GM12878 (cell line): ENCODE data around the gene ARHGAP27. TPM values are rescaled to one million over a fixed set of nuclear protein-coding genes. Genes with fewer than 3 reads are reported as not detected.

Source experiments
- ATAC-seq: fragments of 200-7000 bp; cut with Tn5 transposase; 3 replicates; pipeline ENCODE4 v1.9.1; 2020; ENCODE audit warnings: mild to moderate bottlenecking, moderate library complexity
- BruUV-seq: library from RNA; stranded (reverse); fragments of 400-500 nt; replicated peaks from 2 replicates; lab custom pipeline; 2021; lab: Mats Ljungman, UMichigan
- CTCF ChIA-PET: fragments of 300-600 bp; sonication (Branson Sonifier 250); formaldehyde crosslinking; extraction: SDS; loops from one replicate; lab custom pipeline; 2021; ENCODE audit warnings: inconsistent platforms; lab: Yijun Ruan, JAX
- POLR2A ChIA-PET: fragments of 350-600 bp; formaldehyde crosslinking; extraction: SDS; loops from one replicate; lab custom pipeline; 2021; ENCODE audit warnings: inconsistent platforms; lab: Charles Lee
- RAD21 ChIA-PET: fragments of 300-600 bp; sonication (Branson Sonifier 250); formaldehyde crosslinking; loops from one replicate; lab custom pipeline; 2023; ENCODE audit warnings: antibody characterized with exemption; ENCODE audit not compliant: unreplicated experiment; lab: Charles Lee
- SMC1A ChIA-PET: fragments of 300-600 bp; sonication (Branson Sonifier 250); formaldehyde crosslinking; loops from one replicate; lab custom pipeline; 2023; ENCODE audit not compliant: unreplicated experiment, uncharacterized antibody; lab: Charles Lee
- DNase-seq: peaks from one replicate; pipeline ENCODE4 v3.0.0-alpha.2; 2011; ENCODE audit warnings: low read depth, low spot score
- FAIRE-seq: peaks from 3 replicates; lab custom pipeline; 2011; peaks lifted over from hg19 to GRCh38; lab: Jason Lieb, UNC
- H2AFZ ChIP-seq: 2 replicates; pipeline ENCODE4 v1.6.0; 2011; ENCODE audit warnings: low read depth, low read length, control low read depth; ENCODE audit not compliant: control insufficient read depth
- H3K27ac ChIP-seq: 2 replicates; pipeline ENCODE4 v1.5.1; 2011; ENCODE audit warnings: control low read depth; ENCODE audit not compliant: control insufficient read depth, insufficient read depth
- H3K27me3 ChIP-seq, 2 experiments: replicated peaks in 1 of 2; 2 replicates each; pipeline versions ENCODE4 v1.6.0 to v1.6.1; 2011; ENCODE audit warnings: low read length in 1 of 2; ENCODE audit not compliant: control insufficient read depth in 2 of 2, insufficient read depth in 2 of 2
- H3K36me3 ChIP-seq, 2 experiments: 2 replicates each; pipeline ENCODE4 v1.5.1; 2011; ENCODE audit warnings: low read length in 1 of 2; ENCODE audit not compliant: control insufficient read depth in 2 of 2, insufficient read depth in 2 of 2
- H3K4me1 ChIP-seq: 2 replicates; pipeline ENCODE4 v1.6.1; 2011; ENCODE audit warnings: mild to moderate bottlenecking, low read length, moderate library complexity, mixed read lengths; ENCODE audit not compliant: control insufficient read depth, insufficient read depth
- H3K4me2 ChIP-seq: 2 replicates; pipeline ENCODE4 v1.6.0; 2011; ENCODE audit warnings: control low read depth; ENCODE audit not compliant: control insufficient read depth, insufficient read depth
- H3K4me3 ChIP-seq: fragments of 200-600 bp; sonication (generic); 2 replicates; pipeline ENCODE4 v1.5.1; 2016
- H3K79me2 ChIP-seq: 2 replicates; pipeline ENCODE4 v1.6.0; 2011; ENCODE audit warnings: low read length; ENCODE audit not compliant: control insufficient read depth, insufficient read depth
- H3K9ac ChIP-seq: 2 replicates; pipeline ENCODE4 v1.8.0; 2011; ENCODE audit warnings: low read length, control low read depth, mixed read lengths; ENCODE audit not compliant: control insufficient read depth, insufficient read depth
- H3K9me3 ChIP-seq: replicated peaks from 3 replicates; pipeline ENCODE4 v1.5.1; 2011; ENCODE audit warnings: mild to moderate bottlenecking, low read length; ENCODE audit not compliant: control insufficient read depth, insufficient read depth
- H4K20me1 ChIP-seq: 2 replicates; pipeline ENCODE4 v1.6.0; 2011; ENCODE audit not compliant: control insufficient read depth, insufficient read depth
- RAD21 ChIP-seq: IDR thresholded peaks from 2 replicates; pipeline ENCODE4 v1.6.1; 2011; ENCODE audit warnings: mild to moderate bottlenecking, low read depth, low read length, moderate library complexity; ENCODE audit not compliant: insufficient read depth
- SMC3 ChIP-seq: IDR thresholded peaks from 2 replicates; pipeline ENCODE4 v1.6.1; 2011; ENCODE audit warnings: low read length, improper control_type of control experiment, borderline replicate concordance
- WGBS: methylation state at CpG from one replicate; pipeline ENCODE4 v1.1.6; 2016; ENCODE audit warnings: low lambda C conversion rate; ENCODE audit not compliant: insufficient replicate concordance, insufficient coverage; ENCODE audit errors: missing lambda C conversion rate; 5-methylcytosine and 5-hydroxymethylcytosine counted together
- in situ Hi-C: fragments of 300-500 bp; cut with MboI; formaldehyde crosslinking; loops from 9 replicates; pipeline ENCODE4 v1.14.3; 2018; ENCODE audit warnings: mixed read lengths
- intact Hi-C: fragments of 100-400 bp; cut with micrococcal nuclease; formaldehyde crosslinking; loops from one replicate; pipeline ENCODE4 v1.14.2; 2022; ENCODE audit not compliant: unreplicated experiment
- polyA plus RNA-seq, 11 experiments: library from polyadenylated mRNA; depleted of rRNA in 4 of 11; unstranded in 6 of 11; stranded (reverse) in 5 of 11; fragments of >200 nt; fragmentation: Nextera tagmentation in 4 of 11; fragmentation: Illumina TruSeq in 1 of 11; extraction: Ambion mirVana in 4 of 11; extraction: Trizol in 1 of 11; gene quantifications; 1 replicate in 1 of 11; 2 replicates in 10 of 11; pipeline versions ENCODE4 v1.2.1 to v1.2.3, GENCODE V29; 2011 to 2016; ENCODE audit warnings: inconsistent platforms in 2 of 11, missing spikeins in 2 of 11, low read depth in 1 of 11
- total RNA-seq, 4 experiments: library from RNA; depleted of rRNA in 3 of 4; stranded (reverse); fragments of >200 nt in 3 of 4; fragmentation: Illumina TruSeq in 1 of 4; extraction: Trizol in 1 of 4; gene quantifications; 2 replicates each; pipeline versions ENCODE4 v1.2.1 to v1.2.3, GENCODE V29; 2013 to 2021
- TF ChIP-seq, protein P1 (sequence below): fragments of 450-650 bp; IDR thresholded peaks from 2 replicates; pipeline ENCODE4 v1.6.1; 2016; ENCODE audit warnings: mild to moderate bottlenecking, moderate library complexity, borderline replicate concordance
- TF ChIP-seq, protein P2 (sequence below), 3 experiments: IDR thresholded peaks in 2 of 3; conservative IDR thresholded peaks in 1 of 3; 2 replicates each; pipeline ENCODE4 v1.5.1; 2011; ENCODE audit warnings: low read depth in 3 of 3, low read length in 3 of 3, mild to moderate bottlenecking in 3 of 3, control low read depth in 2 of 3, moderate library complexity in 2 of 3, inconsistent platforms in 1 of 3, mixed read lengths in 1 of 3; ENCODE audit not compliant: control insufficient read depth in 2 of 3, insufficient read depth in 1 of 3; ENCODE audit errors: extremely low read depth in 1 of 3

Gene ARHGAP27
- total and polyA plus RNA-seq, 10 of the 15 experiments (the other 5 are each of a cell fraction or from before 2014, with no cell fraction given) = 0.64 to 45.7 (median 17.7) TPM

DNA sequence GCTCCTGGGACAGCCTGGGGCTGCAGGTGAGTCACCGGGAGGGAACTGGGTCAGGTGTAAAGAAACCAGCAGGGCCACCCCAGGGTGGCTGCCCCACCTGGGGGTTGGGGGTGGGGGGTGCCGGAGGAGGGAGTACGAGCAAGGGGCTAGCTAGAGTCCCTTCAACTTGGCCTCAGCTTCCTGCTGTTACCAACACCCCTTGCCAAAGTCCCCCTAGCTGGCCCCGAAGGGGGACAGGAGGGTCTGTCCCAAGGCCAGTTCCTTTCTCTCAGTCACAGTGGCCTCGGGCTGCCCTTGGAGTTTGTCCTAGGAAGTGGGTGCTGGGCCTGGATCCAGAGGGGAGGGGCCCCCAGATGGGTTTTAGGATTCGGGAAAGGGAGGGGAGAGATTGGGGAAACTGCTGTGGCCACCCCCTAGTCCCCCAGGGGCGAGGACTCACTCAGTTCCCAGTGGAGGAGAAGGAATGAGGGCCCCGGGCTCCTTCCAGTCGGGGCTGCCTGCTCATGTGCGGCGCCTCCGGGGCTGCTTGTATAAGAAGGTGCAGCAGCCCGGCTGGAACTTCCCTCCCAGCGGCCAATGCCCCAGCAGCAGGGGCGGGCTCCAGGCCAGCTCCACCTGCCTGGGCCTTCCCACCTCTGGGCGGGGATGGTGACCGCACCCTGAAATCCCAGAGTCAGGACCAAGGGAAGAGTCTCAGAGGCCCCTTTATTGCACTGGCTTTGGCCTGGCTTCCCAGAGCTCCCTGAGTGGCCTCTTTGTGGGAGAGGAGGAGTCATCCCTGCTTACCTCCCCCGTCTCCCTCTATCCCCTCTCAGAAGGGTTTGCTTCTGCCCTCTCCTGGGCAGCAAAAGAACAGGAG, 7.3 kb downstream of the ARHGAP27 start:
- SMC1A ChIA-PET = interaction anchor here (1.1 to 4.0 kb wide), 3 partner anchors 12 to 30 kb away, joined by 4 to 21 read pairs (median 6); no protein-coding TSS in a partner anchor
- TF ChIP-seq, protein P1, sequence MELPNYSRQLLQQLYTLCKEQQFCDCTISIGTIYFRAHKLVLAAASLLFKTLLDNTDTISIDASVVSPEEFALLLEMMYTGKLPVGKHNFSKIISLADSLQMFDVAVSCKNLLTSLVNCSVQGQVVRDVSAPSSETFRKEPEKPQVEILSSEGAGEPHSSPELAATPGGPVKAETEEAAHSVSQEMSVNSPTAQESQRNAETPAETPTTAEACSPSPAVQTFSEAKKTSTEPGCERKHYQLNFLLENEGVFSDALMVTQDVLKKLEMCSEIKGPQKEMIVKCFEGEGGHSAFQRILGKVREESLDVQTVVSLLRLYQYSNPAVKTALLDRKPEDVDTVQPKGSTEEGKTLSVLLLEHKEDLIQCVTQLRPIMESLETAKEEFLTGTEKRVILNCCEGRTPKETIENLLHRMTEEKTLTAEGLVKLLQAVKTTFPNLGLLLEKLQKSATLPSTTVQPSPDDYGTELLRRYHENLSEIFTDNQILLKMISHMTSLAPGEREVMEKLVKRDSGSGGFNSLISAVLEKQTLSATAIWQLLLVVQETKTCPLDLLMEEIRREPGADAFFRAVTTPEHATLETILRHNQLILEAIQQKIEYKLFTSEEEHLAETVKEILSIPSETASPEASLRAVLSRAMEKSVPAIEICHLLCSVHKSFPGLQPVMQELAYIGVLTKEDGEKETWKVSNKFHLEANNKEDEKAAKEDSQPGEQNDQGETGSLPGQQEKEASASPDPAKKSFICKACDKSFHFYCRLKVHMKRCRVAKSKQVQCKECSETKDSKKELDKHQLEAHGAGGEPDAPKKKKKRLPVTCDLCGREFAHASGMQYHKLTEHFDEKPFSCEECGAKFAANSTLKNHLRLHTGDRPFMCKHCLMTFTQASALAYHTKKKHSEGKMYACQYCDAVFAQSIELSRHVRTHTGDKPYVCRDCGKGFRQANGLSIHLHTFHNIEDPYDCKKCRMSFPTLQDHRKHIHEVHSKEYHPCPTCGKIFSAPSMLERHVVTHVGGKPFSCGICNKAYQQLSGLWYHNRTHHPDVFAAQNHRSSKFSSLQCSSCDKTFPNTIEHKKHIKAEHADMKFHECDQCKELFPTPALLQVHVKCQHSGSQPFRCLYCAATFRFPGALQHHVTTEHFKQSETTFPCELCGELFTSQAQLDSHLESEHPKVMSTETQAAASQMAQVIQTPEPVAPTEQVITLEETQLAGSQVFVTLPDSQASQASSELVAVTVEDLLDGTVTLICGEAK = no peak
- TF ChIP-seq, protein P2, sequence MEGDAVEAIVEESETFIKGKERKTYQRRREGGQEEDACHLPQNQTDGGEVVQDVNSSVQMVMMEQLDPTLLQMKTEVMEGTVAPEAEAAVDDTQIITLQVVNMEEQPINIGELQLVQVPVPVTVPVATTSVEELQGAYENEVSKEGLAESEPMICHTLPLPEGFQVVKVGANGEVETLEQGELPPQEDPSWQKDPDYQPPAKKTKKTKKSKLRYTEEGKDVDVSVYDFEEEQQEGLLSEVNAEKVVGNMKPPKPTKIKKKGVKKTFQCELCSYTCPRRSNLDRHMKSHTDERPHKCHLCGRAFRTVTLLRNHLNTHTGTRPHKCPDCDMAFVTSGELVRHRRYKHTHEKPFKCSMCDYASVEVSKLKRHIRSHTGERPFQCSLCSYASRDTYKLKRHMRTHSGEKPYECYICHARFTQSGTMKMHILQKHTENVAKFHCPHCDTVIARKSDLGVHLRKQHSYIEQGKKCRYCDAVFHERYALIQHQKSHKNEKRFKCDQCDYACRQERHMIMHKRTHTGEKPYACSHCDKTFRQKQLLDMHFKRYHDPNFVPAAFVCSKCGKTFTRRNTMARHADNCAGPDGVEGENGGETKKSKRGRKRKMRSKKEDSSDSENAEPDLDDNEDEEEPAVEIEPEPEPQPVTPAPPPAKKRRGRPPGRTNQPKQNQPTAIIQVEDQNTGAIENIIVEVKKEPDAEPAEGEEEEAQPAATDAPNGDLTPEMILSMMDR (IDR thresholded peaks at IDR 0.05 in 2 of 3, conservative IDR thresholded peaks at IDR 0.05 in 1 of 3; ENCODE audit: control insufficient read depth in 2 of 3, extremely low read depth in 1 of 3, insufficient read depth in 1 of 3, low read depth in 3 of 3, low read length in 3 of 3) = peak in 2 of 3 experiments; percentile 15 to 26; a peak in 1 of 6 replicates
- TF ChIP-seq SMC3 (peak; percentile 13; the same call in 1 of the 2 replicates), RAD21 (peak; percentile 44; the same call in 1 of the 2 replicates)
- no TSS peak for BruUV-seq
- CTCF ChIA-PET = interaction anchor here (0.7 to 6.9 kb wide), 8 partner anchors 11 to 168 kb away, joined by 3 to 67 read pairs (median 4); no protein-coding TSS in a partner anchor
- no peaks in the 10 kb centered on the region for H3K36me3 ChIP-seq
- H2AFZ ChIP-seq = no peak overlapping the region
- intact Hi-C loops (no loop called here), in situ Hi-C loops (no loop called here)
- WGBS = 31% methylated on average over 18 of the region's 18 CpGs
- RAD21 ChIA-PET = interaction anchor here (1.1 to 2.5 kb wide), 5 partner anchors 17 to 206 kb away, joined by 3 to 7 read pairs (median 4); no protein-coding TSS in a partner anchor
- H3K4me3 ChIP-seq = no peak overlapping the region
- POLR2A ChIA-PET = interaction anchor here (1.8 to 2.3 kb wide), 2 partner anchors 11 to 16 kb away, joined by 5 to 7 read pairs; no protein-coding TSS in a partner anchor
- H3K27me3 ChIP-seq = no peaks in the 10 kb centered on the region
- H3K4me2 ChIP-seq = no peak overlapping the region
- H3K9ac ChIP-seq = peak overlapping the region; percentile 12; the same call in 1 of the 2 replicates
- DNase-seq = no peak
- ATAC-seq = no peak
- peaks cover 23% of the 10 kb centered on the region for H3K4me1 ChIP-seq
- no peaks in the 10 kb centered on the region for H4K20me1 ChIP-seq
- H3K27ac ChIP-seq = no peak overlapping the region
- H3K79me2 ChIP-seq = peaks cover under 1% of the 10 kb centered on the region; the same call in 1 of the 2 replicates
- H3K9me3 ChIP-seq = no peaks in the 10 kb centered on the region
- no peak for FAIRE-seq
